GM12878 (cell line): ENCODE data around the gene TLR9. TPM values are rescaled to one million over a fixed set of nuclear protein-coding genes. Genes with fewer than 3 reads are reported as not detected.

Source experiments
- ATAC-seq: fragments of 200-7000 bp; cut with Tn5 transposase; 3 replicates; pipeline ENCODE4 v1.9.1; 2020; ENCODE audit warnings: mild to moderate bottlenecking, moderate library complexity
- BruUV-seq: library from RNA; stranded (reverse); fragments of 400-500 nt; replicated peaks from 2 replicates; lab custom pipeline; 2021; lab: Mats Ljungman, UMichigan
- CTCF ChIA-PET: fragments of 300-600 bp; sonication (Branson Sonifier 250); formaldehyde crosslinking; extraction: SDS; loops from one replicate; lab custom pipeline; 2021; ENCODE audit warnings: inconsistent platforms; lab: Yijun Ruan, JAX
- POLR2A ChIA-PET: fragments of 350-600 bp; formaldehyde crosslinking; extraction: SDS; loops from one replicate; lab custom pipeline; 2021; ENCODE audit warnings: inconsistent platforms; lab: Charles Lee
- RAD21 ChIA-PET: fragments of 300-600 bp; sonication (Branson Sonifier 250); formaldehyde crosslinking; loops from one replicate; lab custom pipeline; 2023; ENCODE audit warnings: antibody characterized with exemption; ENCODE audit not compliant: unreplicated experiment; lab: Charles Lee
- SMC1A ChIA-PET: fragments of 300-600 bp; sonication (Branson Sonifier 250); formaldehyde crosslinking; loops from one replicate; lab custom pipeline; 2023; ENCODE audit not compliant: unreplicated experiment, uncharacterized antibody; lab: Charles Lee
- DNase-seq: peaks from one replicate; pipeline ENCODE4 v3.0.0-alpha.2; 2011; ENCODE audit warnings: low read depth, low spot score
- FAIRE-seq: peaks from 3 replicates; lab custom pipeline; 2011; peaks lifted over from hg19 to GRCh38; lab: Jason Lieb, UNC
- H2AFZ ChIP-seq: 2 replicates; pipeline ENCODE4 v1.6.0; 2011; ENCODE audit warnings: low read depth, low read length, control low read depth; ENCODE audit not compliant: control insufficient read depth
- H3K27ac ChIP-seq: 2 replicates; pipeline ENCODE4 v1.5.1; 2011; ENCODE audit warnings: control low read depth; ENCODE audit not compliant: control insufficient read depth, insufficient read depth
- H3K27me3 ChIP-seq, 2 experiments: replicated peaks in 1 of 2; 2 replicates each; pipeline versions ENCODE4 v1.6.0 to v1.6.1; 2011; ENCODE audit warnings: low read length in 1 of 2; ENCODE audit not compliant: control insufficient read depth in 2 of 2, insufficient read depth in 2 of 2
- H3K36me3 ChIP-seq, 2 experiments: 2 replicates each; pipeline ENCODE4 v1.5.1; 2011; ENCODE audit warnings: low read length in 1 of 2; ENCODE audit not compliant: control insufficient read depth in 2 of 2, insufficient read depth in 2 of 2
- H3K4me1 ChIP-seq: 2 replicates; pipeline ENCODE4 v1.6.1; 2011; ENCODE audit warnings: mild to moderate bottlenecking, low read length, moderate library complexity, mixed read lengths; ENCODE audit not compliant: control insufficient read depth, insufficient read depth
- H3K4me2 ChIP-seq: 2 replicates; pipeline ENCODE4 v1.6.0; 2011; ENCODE audit warnings: control low read depth; ENCODE audit not compliant: control insufficient read depth, insufficient read depth
- H3K4me3 ChIP-seq: fragments of 200-600 bp; sonication (generic); 2 replicates; pipeline ENCODE4 v1.5.1; 2016
- H3K79me2 ChIP-seq: 2 replicates; pipeline ENCODE4 v1.6.0; 2011; ENCODE audit warnings: low read length; ENCODE audit not compliant: control insufficient read depth, insufficient read depth
- H3K9ac ChIP-seq: 2 replicates; pipeline ENCODE4 v1.8.0; 2011; ENCODE audit warnings: low read length, control low read depth, mixed read lengths; ENCODE audit not compliant: control insufficient read depth, insufficient read depth
- H3K9me3 ChIP-seq: replicated peaks from 3 replicates; pipeline ENCODE4 v1.5.1; 2011; ENCODE audit warnings: mild to moderate bottlenecking, low read length; ENCODE audit not compliant: control insufficient read depth, insufficient read depth
- H4K20me1 ChIP-seq: 2 replicates; pipeline ENCODE4 v1.6.0; 2011; ENCODE audit not compliant: control insufficient read depth, insufficient read depth
- BHLHE40 ChIP-seq, 2 experiments: fragments of 450-650 bp in 1 of 2; IDR thresholded peaks; 2 replicates each; pipeline ENCODE4 v1.6.1; 2011 to 2017; ENCODE audit warnings: low read depth in 2 of 2, borderline replicate concordance in 1 of 2, improper control_type of control experiment in 1 of 2, low read length in 1 of 2, mild to moderate bottlenecking in 1 of 2
- BRCA1 ChIP-seq: IDR thresholded peaks from 2 replicates; pipeline ENCODE4 v1.6.1; 2011; ENCODE audit warnings: low read depth, low read length, improper control_type of control experiment
- CHD2 ChIP-seq: IDR thresholded peaks from 2 replicates; pipeline ENCODE4 v1.6.1; 2011; ENCODE audit warnings: low read depth, low read length, improper control_type of control experiment, borderline replicate concordance
- CHD4 ChIP-seq: fragments of 200-600 bp; sonication (generic); IDR thresholded peaks from 2 replicates; pipeline ENCODE4 v1.6.1; 2016; ENCODE audit warnings: mild to moderate bottlenecking
- CREM ChIP-seq: IDR thresholded peaks from 2 replicates; pipeline ENCODE4 v1.6.1; 2014; ENCODE audit warnings: antibody characterized with exemption, low read depth
- MLLT1 ChIP-seq: fragments of 450-650 bp; IDR thresholded peaks from 2 replicates; pipeline ENCODE4 v1.6.1; 2016; ENCODE audit warnings: mild to moderate bottlenecking
- NKRF ChIP-seq: fragments of 450-650 bp; conservative IDR thresholded peaks from 2 replicates; pipeline ENCODE4 v1.6.1; 2017; ENCODE audit warnings: mild to moderate bottlenecking, moderate library complexity
- POLR2AphosphoS5 ChIP-seq: IDR thresholded peaks from 2 replicates; pipeline ENCODE4 v1.6.1; 2011; ENCODE audit warnings: mild to moderate bottlenecking, low read length, inconsistent platforms
- RAD21 ChIP-seq: IDR thresholded peaks from 2 replicates; pipeline ENCODE4 v1.6.1; 2011; ENCODE audit warnings: mild to moderate bottlenecking, low read depth, low read length, moderate library complexity; ENCODE audit not compliant: insufficient read depth
- YY1 ChIP-seq: IDR thresholded peaks from 2 replicates; pipeline ENCODE4 v1.6.1; 2011; ENCODE audit warnings: low read depth, mild to moderate bottlenecking, low read length
- ZBTB33 ChIP-seq: fragments of 450-650 bp; IDR thresholded peaks from 2 replicates; pipeline ENCODE4 v1.6.1; 2017; ENCODE audit warnings: mild to moderate bottlenecking
- ZBTB4 ChIP-seq: fragments of 450-650 bp; formaldehyde crosslinking; IDR thresholded peaks from 2 replicates; pipeline ENCODE4 v1.4.0; 2022; ENCODE audit warnings: mild to moderate bottlenecking, moderate library complexity
- WGBS: methylation state at CpG from one replicate; pipeline ENCODE4 v1.1.6; 2016; ENCODE audit warnings: low lambda C conversion rate; ENCODE audit not compliant: insufficient replicate concordance, insufficient coverage; ENCODE audit errors: missing lambda C conversion rate; 5-methylcytosine and 5-hydroxymethylcytosine counted together
- in situ Hi-C: fragments of 300-500 bp; cut with MboI; formaldehyde crosslinking; loops from 9 replicates; pipeline ENCODE4 v1.14.3; 2018; ENCODE audit warnings: mixed read lengths
- intact Hi-C: fragments of 100-400 bp; cut with micrococcal nuclease; formaldehyde crosslinking; loops from one replicate; pipeline ENCODE4 v1.14.2; 2022; ENCODE audit not compliant: unreplicated experiment
- polyA plus RNA-seq, 11 experiments: library from polyadenylated mRNA; depleted of rRNA in 4 of 11; unstranded in 6 of 11; stranded (reverse) in 5 of 11; fragments of >200 nt; fragmentation: Nextera tagmentation in 4 of 11; fragmentation: Illumina TruSeq in 1 of 11; extraction: Ambion mirVana in 4 of 11; extraction: Trizol in 1 of 11; gene quantifications; 1 replicate in 1 of 11; 2 replicates in 10 of 11; pipeline versions ENCODE4 v1.2.1 to v1.2.3, GENCODE V29; 2011 to 2016; ENCODE audit warnings: inconsistent platforms in 2 of 11, missing spikeins in 2 of 11, low read depth in 1 of 11
- total RNA-seq, 4 experiments: library from RNA; depleted of rRNA in 3 of 4; stranded (reverse); fragments of >200 nt in 3 of 4; fragmentation: Illumina TruSeq in 1 of 4; extraction: Trizol in 1 of 4; gene quantifications; 2 replicates each; pipeline versions ENCODE4 v1.2.1 to v1.2.3, GENCODE V29; 2013 to 2021

TLR9 gene
- total and polyA plus RNA-seq, 10 of the 15 experiments (the other 5 are each of a cell fraction or from before 2014, with no cell fraction given), result 0.10 to 4.8 (median 0.53) TPM; not detected in 1

GRCh38 chr3:52222319-52223221 is 2.9 kb downstream of the TLR9 start:
- ChIA-PET RAD21 (interaction anchor here (0.5 to 4.9 kb wide), 9 partner anchors 9 to 117 kb away, joined by 3 to 53 read pairs (median 4); partner anchors contain the start of genes GLYCTK, TWF2 and WDR82), POLR2A (interaction anchor here (1.6 kb wide), 1 partner anchor 31 kb away, joined by 5 read pairs; no protein-coding TSS in a partner anchor), CTCF (interaction anchor here (0.6 to 8.5 kb wide), 13 partner anchors 8 to 226 kb away, joined by 3 to 129 read pairs (median 5); partner anchors contain the start of gene WDR82), SMC1A (interaction anchor here (1.0 to 10.5 kb wide), 4 partner anchors 10 to 221 kb away, joined by 3 to 112 read pairs (median 16); no protein-coding TSS in a partner anchor)
- 91% methylated on average over 37 of the region's 41 CpGs for WGBS
- H3K36me3 ChIP-seq, result no peaks in the 10 kb centered on the region; a peak in 2 of 4 replicates
- peaks cover 3% of the 10 kb centered on the region for H3K79me2 ChIP-seq
- no peaks in the 10 kb centered on the region for H3K27me3 ChIP-seq
- no peaks in the 10 kb centered on the region for H3K9me3 ChIP-seq
- H2AFZ ChIP-seq, result no peak overlapping the region
- H4K20me1 ChIP-seq, result no peaks in the 10 kb centered on the region
- H3K4me2 ChIP-seq, result no peak overlapping the region
- no TSS peak for BruUV-seq
- ATAC-seq, result no peak
- peaks cover 31% of the 10 kb centered on the region for H3K4me1 ChIP-seq
- H3K4me3 ChIP-seq, result no peak overlapping the region
- no peak for DNase-seq
- no peak overlapping the region for H3K9ac ChIP-seq
- in situ Hi-C loops, result no loop called here
- no peak overlapping the region for H3K27ac ChIP-seq
- intact Hi-C loops, result loop anchor here (5.0 kb wide), 1 partner anchor 225 kb away; the partner anchor contains the start of gene SEMA3G
- FAIRE-seq, result no peak
- TF ChIP-seq BHLHE40 (IDR thresholded peaks at IDR 0.05; ENCODE audit: borderline replicate concordance in 1 of 2, low read depth in 2 of 2, low read length in 1 of 2), result no peak
- TF ChIP-seq MLLT1, result no peak
- no peak for TF ChIP-seq YY1
- no peak for TF ChIP-seq BRCA1
- no peak for TF ChIP-seq RAD21
- no peak for TF ChIP-seq CREM
- no peak for TF ChIP-seq CHD4
- no peak for TF ChIP-seq NKRF
- TF ChIP-seq POLR2AphosphoS5, result no peak
- no peak for TF ChIP-seq ZBTB4 (CRISPR knock-in tag)
- TF ChIP-seq CHD2, result no peak
- no peak for TF ChIP-seq ZBTB33
